Loucy (cell line): ENCODE results near the gene ARHGEF9.
"Not testable (repeated sequence)": the region's sequence is repeated elsewhere in the genome, so short reads cannot be mapped to it uniquely, and the experiment has no call there.

Experiments
- H2AFZ ChIP-seq: fragments of 200-600 bp; sonication (generic); 2 replicates; pipeline ENCODE4 v1.6.0; 2016; ENCODE audit warnings: antibody characterized with exemption, mild to moderate bottlenecking, low read length, moderate library complexity
- H3F3A ChIP-seq: fragments of 200-600 bp; 2 replicates; pipeline ENCODE4 v1.6.0; 2016; ENCODE audit warnings: antibody characterized with exemption, low read depth, mild to moderate bottlenecking
- H3K27me3 ChIP-seq: fragments of 200-600 bp; sonication (generic); 2 replicates; pipeline ENCODE4 v1.6.1; 2014; ENCODE audit warnings: low read length, mild to moderate bottlenecking; ENCODE audit not compliant: insufficient read depth, poor library complexity, severe bottlenecking
- H3K36me3 ChIP-seq: fragments of 200-600 bp; sonication (generic); 2 replicates; pipeline ENCODE4 v1.6.1; 2016; ENCODE audit warnings: low read length; ENCODE audit not compliant: insufficient read depth
- H3K4me1 ChIP-seq: fragments of 200-600 bp; sonication (generic); 2 replicates; pipeline ENCODE4 v1.5.1; 2014; ENCODE audit warnings: low read length, mild to moderate bottlenecking; ENCODE audit not compliant: insufficient read depth, poor library complexity, severe bottlenecking
- H3K4me2 ChIP-seq: fragments of 200-600 bp; sonication (generic); 2 replicates; pipeline ENCODE4 v1.6.0; 2014; ENCODE audit warnings: antibody characterized with exemption, low read length, low read depth, mild to moderate bottlenecking; ENCODE audit not compliant: poor library complexity, severe bottlenecking
- H3K4me3 ChIP-seq: fragments of 200-600 bp; sonication (generic); 2 replicates; pipeline ENCODE4 v1.5.1; 2014; ENCODE audit warnings: low read length, mild to moderate bottlenecking, mixed read lengths; ENCODE audit not compliant: poor library complexity, severe bottlenecking
- H3K79me2 ChIP-seq: fragments of 200-600 bp; sonication (generic); 2 replicates; pipeline ENCODE4 v1.6.1; 2014; ENCODE audit warnings: low read length; ENCODE audit not compliant: insufficient read depth
- H3K9ac ChIP-seq: fragments of 200-600 bp; sonication (generic); 2 replicates; pipeline ENCODE4 v1.6.0; 2014; ENCODE audit warnings: mild to moderate bottlenecking, low read depth, low read length, moderate library complexity; ENCODE audit not compliant: poor library complexity, severe bottlenecking
- H3K9me2 ChIP-seq: fragments of 200-600 bp; sonication (generic); replicated peaks from 2 replicates; pipeline ENCODE4 v1.6.1; 2016; ENCODE audit warnings: low read depth, low read length, mixed read lengths
- H3K9me3 ChIP-seq: fragments of 200-600 bp; sonication (generic); 2 replicates; pipeline ENCODE4 v1.6.1; 2014; ENCODE audit warnings: mild to moderate bottlenecking, antibody characterized with exemption, low read length, low read depth; ENCODE audit not compliant: insufficient read depth
- H4K20me1 ChIP-seq: fragments of 200-600 bp; sonication (generic); 2 replicates; pipeline ENCODE4 v1.6.0; 2014; ENCODE audit warnings: antibody characterized with exemption, low read length, mild to moderate bottlenecking; ENCODE audit not compliant: insufficient read depth, poor library complexity, severe bottlenecking
- EZH2phosphoT487 ChIP-seq: fragments of 200-600 bp; IDR thresholded peaks from 2 replicates; pipeline ENCODE4 v1.6.1; 2018; ENCODE audit warnings: antibody characterized with exemption, mild to moderate bottlenecking, moderate library complexity, borderline replicate concordance
- TF ChIP-seq, protein P1 (sequence below): fragments of 200-600 bp; sonication (generic); conservative IDR thresholded peaks from 2 replicates; pipeline ENCODE4 v1.5.1; 2014; ENCODE audit warnings: mild to moderate bottlenecking, antibody characterized with exemption, low read length

ARHGEF9 gene

DNA sequence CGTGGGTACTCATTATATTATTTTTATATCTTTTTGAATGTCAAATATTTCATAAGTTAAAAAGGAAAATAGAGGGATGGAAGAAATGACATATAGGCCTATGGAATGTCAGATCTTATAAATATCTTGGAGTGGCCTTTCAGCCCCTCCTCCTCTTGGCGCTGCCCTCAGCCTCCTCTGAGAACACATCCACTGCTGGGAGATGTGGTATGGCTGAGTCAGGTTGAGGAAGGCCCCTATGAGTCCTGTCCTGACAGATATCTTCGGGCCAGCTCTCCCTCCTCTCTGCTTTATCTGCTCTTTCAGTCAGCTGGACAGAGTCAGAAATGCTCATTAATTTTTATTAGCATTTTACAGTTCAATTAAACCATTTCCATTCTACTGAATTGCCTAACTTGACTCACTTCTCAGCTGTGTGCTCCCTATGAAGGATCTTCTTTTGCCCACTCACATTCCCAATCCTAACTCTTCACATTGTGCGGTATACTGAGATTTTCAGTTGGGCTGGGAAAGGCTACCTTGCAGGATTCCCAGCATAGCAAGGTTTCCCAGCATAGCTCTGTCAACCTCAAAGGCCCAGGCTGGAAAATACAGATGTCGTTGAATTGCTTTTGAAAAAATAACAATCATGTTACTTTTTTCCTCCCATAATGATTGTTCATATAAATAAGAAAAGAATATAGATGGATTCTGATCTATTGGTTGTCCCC, 128.0 kb downstream of the ARHGEF9 start:
- Histone ChIP-seq H3K9me3 (no peaks in the 10 kb centered on the region), H3F3A (no peaks in the 10 kb centered on the region), H3K4me1 (no peaks in the 10 kb centered on the region), H3K9me2 (no peaks in the 10 kb centered on the region), H2AFZ (no peak overlapping the region), H3K9ac (no peak overlapping the region), H3K4me2 (no peak overlapping the region), H3K36me3 (peaks cover 14% of the 10 kb centered on the region; the same call in 1 of the 2 replicates), H3K4me3 (no peak overlapping the region), H4K20me1 (no peaks in the 10 kb centered on the region), H3K27me3 (no peaks in the 10 kb centered on the region), H3K79me2 (no peaks in the 10 kb centered on the region)
- TF ChIP-seq, protein P1, sequence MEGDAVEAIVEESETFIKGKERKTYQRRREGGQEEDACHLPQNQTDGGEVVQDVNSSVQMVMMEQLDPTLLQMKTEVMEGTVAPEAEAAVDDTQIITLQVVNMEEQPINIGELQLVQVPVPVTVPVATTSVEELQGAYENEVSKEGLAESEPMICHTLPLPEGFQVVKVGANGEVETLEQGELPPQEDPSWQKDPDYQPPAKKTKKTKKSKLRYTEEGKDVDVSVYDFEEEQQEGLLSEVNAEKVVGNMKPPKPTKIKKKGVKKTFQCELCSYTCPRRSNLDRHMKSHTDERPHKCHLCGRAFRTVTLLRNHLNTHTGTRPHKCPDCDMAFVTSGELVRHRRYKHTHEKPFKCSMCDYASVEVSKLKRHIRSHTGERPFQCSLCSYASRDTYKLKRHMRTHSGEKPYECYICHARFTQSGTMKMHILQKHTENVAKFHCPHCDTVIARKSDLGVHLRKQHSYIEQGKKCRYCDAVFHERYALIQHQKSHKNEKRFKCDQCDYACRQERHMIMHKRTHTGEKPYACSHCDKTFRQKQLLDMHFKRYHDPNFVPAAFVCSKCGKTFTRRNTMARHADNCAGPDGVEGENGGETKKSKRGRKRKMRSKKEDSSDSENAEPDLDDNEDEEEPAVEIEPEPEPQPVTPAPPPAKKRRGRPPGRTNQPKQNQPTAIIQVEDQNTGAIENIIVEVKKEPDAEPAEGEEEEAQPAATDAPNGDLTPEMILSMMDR, result no peak
- TF ChIP-seq EZH2phosphoT487, result no peak

DNA sequence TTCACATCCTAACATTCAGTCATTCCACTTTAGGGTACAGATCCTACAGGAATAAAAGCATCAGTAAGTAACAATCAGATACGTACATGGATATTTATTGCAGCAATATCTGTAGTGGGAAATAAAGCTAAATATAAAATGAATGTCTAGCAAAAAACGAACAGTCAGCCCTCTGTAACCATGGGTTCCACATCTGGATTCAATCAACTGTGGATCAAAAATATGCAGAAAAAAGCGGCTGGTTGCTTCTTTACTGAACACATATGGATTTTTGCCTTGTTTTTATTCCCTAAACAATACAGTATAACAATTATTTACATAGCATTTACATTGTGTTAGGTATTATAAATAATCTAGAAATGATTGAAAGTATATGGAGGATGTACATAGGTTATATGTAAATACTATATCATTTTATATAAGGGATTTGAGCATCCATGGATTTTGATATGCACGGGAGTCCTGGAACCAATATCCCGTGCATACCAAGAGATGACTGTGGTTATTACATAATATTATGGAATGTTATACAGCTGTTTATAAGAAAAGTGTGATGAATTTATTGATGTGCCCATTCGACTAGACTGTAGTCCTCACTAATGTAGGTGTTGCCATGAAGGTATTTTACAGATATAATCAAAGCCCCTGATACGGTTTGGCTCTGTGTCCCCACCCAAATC, 132.8 kb downstream of the ARHGEF9 start:
- H3K4me3 ChIP-seq, result no peak overlapping the region

DNA sequence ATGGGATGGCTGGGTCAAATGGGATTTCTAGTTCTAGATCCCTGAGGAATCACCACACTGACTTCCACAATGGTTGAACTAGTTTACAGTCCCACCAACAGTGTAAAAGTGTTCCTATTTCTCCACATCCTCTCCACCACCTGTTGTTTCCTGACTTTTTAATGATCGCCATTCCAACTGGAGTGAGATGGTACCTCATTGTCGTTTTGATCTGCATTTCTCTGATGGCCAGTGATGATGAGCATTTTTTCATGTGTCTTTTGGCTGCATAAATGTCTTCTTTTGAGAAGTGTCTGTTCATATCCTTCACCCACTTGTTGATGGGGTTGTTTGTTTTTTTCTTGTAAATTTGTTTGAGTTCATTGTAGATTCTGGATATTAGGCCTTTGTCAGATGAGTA, 139.3 kb downstream of the ARHGEF9 start:
- H3K4me2 ChIP-seq, H3K4me1 ChIP-seq, H3K9ac ChIP-seq, H2AFZ ChIP-seq, H3F3A ChIP-seq, H3K9me3 ChIP-seq, H4K20me1 ChIP-seq, H3K9me2 ChIP-seq, H3K27me3 ChIP-seq, H3K36me3 ChIP-seq, H3K4me3 ChIP-seq, H3K79me2 ChIP-seq: not testable (repeated sequence)

More for the DNA sequence above, 132.8 kb downstream of the ARHGEF9 start:
- H3K9me3 ChIP-seq, result no peaks in the 10 kb centered on the region
- no peaks in the 10 kb centered on the region for H3K27me3 ChIP-seq
- H3K4me2 ChIP-seq, result no peak overlapping the region
- H3K4me1 ChIP-seq, result no peaks in the 10 kb centered on the region
- H3F3A ChIP-seq, result no peaks in the 10 kb centered on the region
- no peak for TF ChIP-seq EZH2phosphoT487
- TF ChIP-seq, protein P1, result no peak
- no peak overlapping the region for H3K9ac ChIP-seq
- H3K79me2 ChIP-seq, result no peaks in the 10 kb centered on the region
- no peaks in the 10 kb centered on the region for H3K9me2 ChIP-seq
- no peak overlapping the region for H2AFZ ChIP-seq
- H4K20me1 ChIP-seq, result no peaks in the 10 kb centered on the region
- H3K36me3 ChIP-seq, result peaks cover 14% of the 10 kb centered on the region; the same call in 1 of the 2 replicates
